Daoy (cell line): ENCODE data around the gene KBTBD2. TPM values are rescaled to one million over a fixed set of nuclear protein-coding genes. Genes with fewer than 3 reads are reported as not detected.
"Not testable (repeated sequence)": the region's sequence is repeated elsewhere in the genome, so short reads cannot be mapped to it uniquely, and the experiment has no call there.

Experiments used
- DNase-seq: peaks from one replicate; pipeline ENCODE4 v3.0.0-alpha.2; 2015; ENCODE audit warnings: low read depth
- total RNA-seq: library from RNA; depleted of rRNA; stranded (reverse); fragments of >200 nt; shearing (Covaris generic); gene quantifications from 2 replicates; pipeline ENCODE4 v1.2.3, GENCODE V29; 2014; rRNA removed

The KBTBD2 gene
- total RNA-seq = 47.8 and 57.9 TPM in 2 replicates

GRCh38 chr7:32891043-32891799 is at the start of gene KBTBD2:
KBTBD2 (minus strand) TSS chr7:32891760; CDS start chr7:32879604, 12,156 bp downstream.
- peak; percentile 98 for DNase-seq

- DNase-seq = no peak
These were observed 49.6 kb upstream of the KBTBD2 start for GRCh38 chr7:32941181-32941580.

- peak; percentile 38 for DNase-seq
These were observed 46.0 kb upstream of the KBTBD2 start for GRCh38 chr7:32937344-32938174.

DNA sequence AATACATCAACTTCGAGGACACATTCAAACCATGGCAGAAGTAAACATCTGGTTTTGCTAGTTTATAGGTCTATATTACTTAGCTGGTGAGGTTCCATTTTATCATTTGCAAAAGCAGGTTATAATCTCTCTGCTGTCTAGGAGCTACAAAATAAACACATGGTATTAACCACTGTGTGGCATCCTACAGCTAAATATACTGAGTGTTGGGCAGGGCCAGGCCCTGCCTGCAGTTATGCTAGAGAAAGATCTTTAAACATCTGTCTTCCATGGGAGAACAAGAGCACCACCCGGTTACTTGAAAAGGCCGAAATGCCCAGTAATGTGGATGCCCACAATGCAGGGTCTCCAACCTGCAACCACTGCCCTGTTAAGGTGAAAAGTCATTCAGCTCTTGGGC is 45.1 kb upstream of the KBTBD2 start:
- DNase-seq = no peak

GRCh38 chr7:32935558-32935957 is 44.0 kb upstream of the KBTBD2 start:
- DNase-seq = no peak

- no peak for DNase-seq
These were observed 38.8 kb upstream of the KBTBD2 start for GRCh38 chr7:32930378-32930777.

- no peak for DNase-seq
These were observed 38.0 kb upstream of the KBTBD2 start for GRCh38 chr7:32929430-32930143.

GRCh38 chr7:32928785-32929298 is 37.3 kb upstream of the KBTBD2 start:
- DNase-seq = no peak

DNA sequence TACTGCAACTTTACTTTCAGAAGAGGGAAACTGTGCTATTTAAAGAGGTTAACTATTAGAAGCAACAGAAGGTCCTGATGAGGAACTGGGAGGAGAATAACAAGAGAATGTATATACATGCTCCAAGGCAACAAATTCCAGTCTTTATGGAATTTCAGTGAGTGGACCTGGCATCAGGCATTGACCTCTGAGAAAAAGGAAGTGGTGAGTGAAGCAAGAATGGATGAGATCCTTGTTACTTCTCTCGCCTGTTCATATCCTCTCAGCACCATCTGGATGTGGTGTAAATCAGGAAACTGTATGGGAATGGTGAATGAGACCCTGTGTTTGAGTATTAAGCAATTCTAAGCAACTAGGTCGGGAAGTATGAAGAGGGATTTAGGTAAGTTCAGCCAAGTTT is 30.3 kb upstream of the KBTBD2 start:
- no peak for DNase-seq

DNA sequence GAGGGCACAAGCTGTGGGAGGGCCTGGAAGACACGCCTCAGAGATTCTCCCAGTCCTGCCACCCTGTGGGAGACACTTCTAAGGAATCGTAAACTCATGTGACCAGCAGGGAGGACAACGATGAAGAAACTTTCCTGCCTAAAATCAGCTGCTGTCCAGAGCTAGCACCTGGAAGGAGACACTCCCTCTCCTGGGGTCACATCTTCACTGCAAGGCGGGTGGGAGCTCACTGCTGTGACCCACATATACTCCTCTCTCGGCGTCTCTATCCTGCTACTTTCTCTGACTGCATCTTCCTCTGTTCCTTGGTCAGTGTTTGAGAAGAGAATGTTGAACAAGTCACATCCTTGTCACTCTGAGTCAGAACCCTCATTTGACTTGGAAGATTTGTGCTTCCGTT is 25.4 kb upstream of the KBTBD2 start:
- not testable (repeated sequence) for DNase-seq

- no peak for DNase-seq
These were observed 24.4 kb upstream of the KBTBD2 start for GRCh38 chr7:32916006-32916405.

DNA sequence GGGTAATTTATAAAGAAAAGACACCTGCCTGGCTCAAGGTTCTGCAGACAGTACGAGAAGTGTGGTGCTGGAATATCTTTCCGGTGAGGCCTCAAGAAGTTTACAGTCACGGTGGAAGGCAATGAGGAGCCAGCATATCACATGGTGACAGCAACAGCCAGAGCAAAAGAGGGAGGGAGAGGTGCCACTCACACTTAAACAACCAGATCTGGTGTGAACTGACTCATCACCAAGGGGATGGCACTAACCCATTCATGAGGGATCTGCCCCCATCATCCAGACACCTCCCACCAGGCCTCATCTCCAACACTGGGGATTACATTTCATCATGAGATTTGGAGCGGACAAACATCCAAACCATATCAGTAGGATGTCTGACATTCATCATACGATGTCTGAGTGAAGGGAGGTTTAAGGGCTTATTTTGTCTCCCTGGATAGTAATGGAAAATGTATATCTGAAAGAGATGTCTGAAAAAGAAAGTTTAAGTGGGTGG is 23.5 kb upstream of the KBTBD2 start:
- no peak for DNase-seq

- no peak for DNase-seq
These were observed 22.6 kb upstream of the KBTBD2 start for GRCh38 chr7:32914184-32914583.

DNA sequence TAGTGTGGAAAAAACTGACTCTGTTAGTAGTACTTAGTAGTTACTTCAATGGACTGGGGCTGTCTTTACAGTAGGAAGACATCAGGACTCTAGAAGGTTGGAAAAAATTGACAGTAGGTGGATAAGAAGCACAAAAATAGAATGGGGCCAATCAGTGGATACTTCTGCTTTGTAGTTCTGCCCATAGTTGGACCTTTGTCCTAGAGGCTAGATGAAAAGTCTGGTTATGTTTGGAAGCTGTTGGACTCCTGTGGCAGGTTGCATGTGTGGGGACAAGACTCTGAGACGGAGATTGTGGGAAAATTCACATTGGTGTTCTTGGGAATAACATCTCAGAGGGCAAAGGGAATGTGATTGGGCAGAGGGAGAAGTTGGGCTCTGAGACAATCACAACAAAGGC is 18.6 kb upstream of the KBTBD2 start:
- DNase-seq = no peak

- peak; percentile 87 for DNase-seq
These were observed 13.7 kb upstream of the KBTBD2 start for GRCh38 chr7:32905175-32905662.

DNA sequence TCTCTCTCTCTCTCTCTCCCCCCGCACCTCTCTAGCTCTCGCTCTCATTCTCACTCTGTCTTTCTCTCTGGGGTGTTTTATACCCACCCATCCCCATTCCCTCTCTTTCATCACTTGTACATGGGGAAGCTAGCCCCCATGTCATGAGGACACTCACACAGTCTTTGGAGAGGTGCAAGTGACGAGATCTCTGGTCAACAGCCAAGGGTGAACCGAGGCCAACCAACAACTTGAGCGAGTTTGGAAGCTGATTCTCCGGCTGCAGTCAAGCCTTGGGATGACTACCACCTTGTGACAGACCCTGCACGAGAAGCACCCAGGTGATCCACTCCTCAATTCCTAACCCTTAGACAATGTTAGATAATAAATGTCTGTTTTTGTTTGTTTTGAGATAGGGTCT is 10.1 kb upstream of the KBTBD2 start:
- DNase-seq = no peak

DNA sequence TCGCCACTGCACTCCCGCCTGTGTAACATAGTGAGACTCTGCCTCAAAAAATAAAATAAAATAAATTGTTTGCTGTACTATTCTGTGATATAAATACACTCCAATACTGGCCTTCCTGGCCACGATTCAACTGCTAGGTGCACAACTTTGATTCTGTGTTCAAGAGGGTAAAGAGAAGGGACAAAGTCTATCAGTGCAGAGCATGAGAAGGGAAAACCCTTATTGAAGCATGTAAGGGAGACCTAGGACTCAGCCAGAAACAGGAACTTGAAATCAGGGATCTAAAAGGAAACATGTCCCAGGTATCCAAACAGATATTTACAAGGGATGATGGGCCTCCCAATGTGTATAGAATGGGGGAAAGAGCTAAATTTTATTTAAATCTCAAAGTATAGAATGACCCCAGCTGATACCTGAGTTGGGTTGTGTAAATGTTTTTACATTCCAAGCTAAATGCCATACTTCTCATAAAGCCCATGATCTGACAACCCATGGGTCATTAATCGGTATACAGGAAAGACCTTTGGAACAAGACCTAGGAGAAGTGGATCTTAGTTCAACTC is 9.0 kb upstream of the KBTBD2 start:
- no peak for DNase-seq

- DNase-seq = not testable (repeated sequence)
These were observed 5.8 kb upstream of the KBTBD2 start for GRCh38 chr7:32897376-32897775.

- no peak for DNase-seq
These were observed 5.2 kb upstream of the KBTBD2 start for GRCh38 chr7:32896564-32897347.

DNA sequence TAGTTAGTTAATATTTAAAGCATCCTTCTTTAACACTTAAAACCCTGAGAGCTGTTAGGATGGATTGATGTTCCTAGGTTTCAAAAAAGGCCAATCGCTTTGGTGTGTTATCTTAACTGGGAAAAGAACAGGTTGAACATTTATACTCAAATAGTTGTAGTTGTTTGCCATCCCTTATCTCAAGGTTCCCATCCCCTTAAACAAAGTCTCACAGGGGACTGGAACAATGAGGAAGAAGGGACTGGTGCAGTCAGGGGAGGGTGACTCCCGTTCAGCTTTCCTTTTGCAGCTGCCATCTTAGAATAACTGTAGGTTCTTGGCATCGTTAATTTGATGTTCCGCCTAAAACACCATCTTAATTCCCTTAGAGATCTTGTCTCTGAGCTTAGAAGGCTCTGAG is 2.6 kb upstream of the KBTBD2 start:
- no peak for DNase-seq

GRCh38 chr7:32893722-32894121 is 2.2 kb upstream of the KBTBD2 start:
- DNase-seq = no peak
